Bone marrow (tissue), 2 donors: ENCODE results near the gene ZBTB7C.
A peak's percentile ranks its signal among the peaks of the same experiment; 100 is the strongest.

Experiments
- DNase-seq, 2 donors: peaks; one replicate each; lab custom pipeline; 2025; lab: John Stamatoyannopoulos, UW

Gene ZBTB7C

DNA sequence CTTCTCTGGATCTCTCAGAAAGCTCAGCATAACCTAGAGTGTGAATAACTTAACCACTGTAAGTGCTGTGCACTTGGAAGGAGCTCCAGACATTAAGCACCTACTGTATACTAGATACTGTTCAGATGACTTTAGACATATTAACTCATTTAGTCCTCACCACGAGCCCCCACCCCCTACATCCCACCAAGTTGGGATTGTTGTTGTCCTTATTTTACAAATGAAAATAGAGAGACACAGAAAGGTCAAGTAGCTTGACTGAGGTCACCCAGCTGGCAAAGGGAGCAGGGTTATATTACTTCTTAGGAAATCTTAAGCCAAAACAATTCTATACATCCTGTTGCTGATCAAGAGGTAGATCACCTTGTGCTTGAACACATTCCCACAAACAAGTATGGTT, 244.5 kb downstream of the ZBTB7C start:
- no peak for DNase-seq

DNA sequence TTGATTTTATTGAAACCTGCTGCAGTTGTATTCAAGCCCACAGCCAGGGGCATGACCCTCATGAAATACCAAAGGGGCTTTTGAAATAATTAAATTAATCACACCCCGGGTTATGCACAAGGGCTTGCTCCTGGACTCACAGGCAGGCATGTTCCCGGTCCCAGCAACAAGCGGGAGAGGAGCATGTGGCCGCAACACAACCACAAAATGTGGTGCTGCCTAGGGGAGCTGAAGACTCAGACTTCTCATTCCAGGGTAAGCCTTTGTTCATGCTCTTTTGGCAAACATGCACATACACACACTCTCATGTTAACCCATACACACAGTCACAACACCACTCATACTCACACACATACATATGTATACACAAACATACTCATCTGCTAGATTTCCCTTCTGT, 245.1 kb downstream of the ZBTB7C start:
- DNase-seq, result no peak

DNA sequence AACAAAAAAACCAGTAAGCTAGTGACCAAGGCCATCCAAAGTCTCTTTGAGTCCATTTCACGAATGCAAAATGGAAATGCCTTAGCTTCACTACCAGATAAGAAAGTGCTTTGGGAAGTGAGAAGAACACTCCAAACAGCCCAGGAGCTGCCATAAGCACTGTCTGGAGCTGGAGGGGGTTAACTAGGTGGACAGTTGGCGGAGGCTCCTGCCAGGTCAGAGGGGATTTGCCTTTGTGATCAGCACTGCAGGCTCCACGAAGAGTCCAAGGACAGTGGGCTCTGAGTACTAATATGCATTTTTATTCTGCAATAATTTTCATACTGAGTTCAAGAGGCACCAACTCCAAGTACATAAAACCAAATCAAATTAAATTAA, 245.5 kb downstream of the ZBTB7C start:
- DNase-seq, result no peak

DNA sequence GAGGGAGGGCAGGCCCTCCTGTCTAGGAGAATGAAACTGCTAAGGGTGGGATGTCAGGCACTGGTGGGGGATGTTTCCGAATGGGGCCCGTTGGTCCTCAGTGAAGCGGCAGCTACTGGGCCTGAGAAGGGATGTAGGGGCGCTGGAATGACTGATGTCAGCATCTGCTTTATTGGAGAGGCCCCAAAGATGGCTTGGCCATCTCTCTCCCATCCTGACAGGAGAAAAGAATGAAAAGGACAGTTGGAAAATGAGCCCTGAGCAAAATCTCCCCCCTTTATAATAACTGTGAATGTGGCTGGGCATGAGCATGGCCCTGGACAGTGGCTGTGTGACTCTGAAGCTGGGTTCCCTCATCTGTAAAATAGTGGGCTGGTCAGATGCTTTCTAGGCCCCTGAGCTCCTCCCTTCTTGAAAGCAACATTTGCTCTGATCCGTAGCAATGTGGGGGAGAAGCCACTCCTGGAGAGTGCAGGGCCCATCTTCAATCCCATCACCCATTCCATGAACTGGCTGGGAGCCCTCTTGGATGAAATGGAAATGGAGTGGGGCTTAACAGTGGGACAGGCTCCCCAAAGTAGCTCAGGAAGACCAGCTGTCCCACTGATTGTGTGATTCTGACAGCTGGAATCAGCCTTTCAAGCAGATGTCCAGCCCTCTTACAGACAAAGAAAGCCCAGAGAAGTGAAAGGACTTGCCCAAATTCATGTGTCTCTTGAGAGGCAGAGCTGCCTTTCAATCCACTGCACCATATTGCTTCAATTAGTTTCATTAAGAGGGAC, 246.0 kb downstream of the ZBTB7C start:
- no peak for DNase-seq

DNA sequence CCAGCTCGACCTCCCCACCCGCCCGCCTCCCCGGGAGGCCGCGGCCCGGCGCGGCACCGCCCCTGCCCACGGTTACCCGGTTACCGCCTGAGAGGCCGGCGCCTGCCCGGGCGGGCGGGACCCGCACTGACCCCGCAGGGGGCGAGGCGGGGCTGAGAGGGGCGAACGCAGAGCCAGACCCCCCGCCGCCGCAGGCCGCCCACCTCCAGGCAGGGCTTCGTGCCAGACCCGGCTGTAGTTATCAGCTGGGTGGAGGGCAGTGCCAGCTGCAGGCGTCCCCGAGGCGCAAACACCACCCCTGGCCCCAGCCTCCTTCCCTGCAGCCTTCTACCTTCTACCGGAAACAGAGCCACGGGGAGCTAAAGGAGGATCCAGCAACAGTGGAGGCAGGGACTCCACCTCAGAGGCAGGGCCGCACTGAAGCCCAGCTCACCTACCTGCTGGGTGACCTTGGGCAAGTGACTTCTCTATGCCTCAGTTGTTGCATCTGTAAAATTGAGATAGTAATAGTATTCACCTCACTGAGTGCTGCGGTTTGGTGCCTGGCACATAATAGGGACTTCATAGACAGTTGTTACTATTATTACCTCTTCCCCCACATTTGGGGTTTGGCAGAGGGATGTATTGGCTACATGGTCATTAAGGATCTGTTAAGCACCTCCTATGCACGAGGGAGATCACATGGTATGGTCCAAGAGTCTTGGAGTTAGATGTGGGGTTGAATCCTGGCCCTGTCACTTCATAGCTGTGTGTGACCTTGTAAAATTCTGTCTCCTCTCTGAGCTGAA, 247.1 kb downstream of the ZBTB7C start:
- no peak for DNase-seq

DNA sequence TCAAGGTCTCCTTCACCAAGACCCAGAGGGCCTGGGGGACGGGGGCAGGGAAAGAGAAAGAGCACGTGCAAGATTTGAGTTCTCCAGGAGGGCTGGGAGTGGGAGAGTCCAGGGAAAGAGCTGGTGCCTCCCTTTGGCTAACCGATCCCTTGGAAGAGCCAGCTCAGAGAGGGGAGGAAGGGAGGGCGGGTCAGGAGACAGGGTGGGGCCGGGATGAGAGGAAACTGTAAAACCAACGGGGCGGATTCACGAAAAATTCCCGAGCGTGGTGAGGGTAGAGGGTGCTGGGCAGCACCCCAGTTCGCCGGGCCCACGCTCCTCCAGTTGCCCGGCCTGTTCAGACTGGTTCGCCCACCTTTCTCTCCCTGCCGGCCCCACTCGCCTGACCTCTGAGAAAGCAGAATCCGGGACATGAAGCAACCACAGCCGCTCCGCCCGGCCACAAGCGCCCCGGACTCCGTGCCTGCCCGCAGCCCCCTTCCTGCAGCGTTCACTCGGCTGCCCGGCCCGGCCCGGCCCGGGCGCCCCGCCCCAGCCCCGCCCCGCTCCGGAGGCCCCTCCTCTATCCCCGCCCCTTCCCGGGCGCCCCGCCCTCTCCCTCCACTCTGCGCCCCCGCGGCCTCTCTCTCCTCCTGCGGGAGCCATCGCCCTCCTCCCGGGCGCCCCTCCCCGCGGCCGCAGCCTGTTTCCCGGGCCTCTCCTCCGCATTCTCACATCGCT, 247.8 kb downstream of the ZBTB7C start:
- peak in 1 of 2 donors; percentile 46 for DNase-seq

DNA sequence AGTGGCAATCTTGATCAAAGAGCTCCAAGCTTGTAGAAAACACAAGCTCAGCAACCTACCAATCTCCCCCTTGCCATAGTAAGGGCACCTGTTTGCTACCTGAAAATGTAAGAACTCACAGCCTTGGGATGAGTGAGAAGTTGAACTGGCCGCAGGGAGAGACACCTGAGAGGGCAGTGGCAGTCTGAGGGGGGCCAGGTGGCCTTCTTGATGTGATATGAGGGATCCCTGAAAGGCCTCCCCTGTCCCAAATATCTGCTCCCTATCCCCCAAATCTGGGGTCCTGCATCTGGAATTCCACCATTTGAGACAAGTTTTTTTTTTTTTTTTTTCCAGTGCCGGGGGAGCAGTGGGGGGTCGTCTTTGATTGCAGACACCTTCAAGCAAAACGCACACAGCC, 248.6 kb downstream of the ZBTB7C start:
- DNase-seq, result no peak

DNA sequence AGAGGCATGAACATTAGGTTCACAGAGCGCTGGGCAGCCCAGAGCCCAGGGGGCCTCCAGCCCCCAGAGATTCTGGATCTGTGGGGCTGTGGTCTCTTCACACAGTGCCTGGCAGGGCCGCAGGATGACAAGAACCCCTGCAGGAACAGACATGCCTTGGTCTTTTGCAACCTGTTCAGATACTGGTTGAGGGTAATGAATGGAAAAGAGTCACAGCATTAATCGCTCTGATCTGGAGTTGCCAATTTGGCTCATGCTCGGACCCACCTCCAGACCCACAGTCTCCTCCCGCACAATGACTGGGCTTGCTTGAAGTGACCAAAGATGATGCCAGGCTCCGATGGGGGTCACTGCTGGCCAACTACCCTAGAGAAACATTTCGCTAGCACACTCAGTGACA, 249.4 kb downstream of the ZBTB7C start:
- DNase-seq, result no peak

DNA sequence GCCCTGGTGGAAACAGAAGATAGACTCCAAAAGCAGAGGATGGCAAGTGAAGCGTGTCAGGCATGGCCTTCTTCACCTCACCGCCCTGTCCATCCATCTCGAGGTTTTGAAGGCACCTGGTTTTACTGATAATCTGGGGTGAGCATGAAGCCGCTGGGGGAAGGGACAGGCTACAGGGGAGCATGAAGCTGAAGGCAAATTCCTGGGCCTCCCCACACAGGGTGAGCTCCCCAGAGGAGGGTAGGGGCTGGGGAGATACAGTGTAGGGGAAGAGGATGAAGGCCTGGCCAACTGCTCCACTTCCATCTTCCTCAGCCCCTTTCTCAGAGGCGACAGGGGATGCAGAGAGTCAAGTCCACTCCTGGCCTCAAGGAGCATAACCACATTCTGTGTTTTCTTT, 250.5 kb downstream of the ZBTB7C start:
- DNase-seq, result no peak

DNA sequence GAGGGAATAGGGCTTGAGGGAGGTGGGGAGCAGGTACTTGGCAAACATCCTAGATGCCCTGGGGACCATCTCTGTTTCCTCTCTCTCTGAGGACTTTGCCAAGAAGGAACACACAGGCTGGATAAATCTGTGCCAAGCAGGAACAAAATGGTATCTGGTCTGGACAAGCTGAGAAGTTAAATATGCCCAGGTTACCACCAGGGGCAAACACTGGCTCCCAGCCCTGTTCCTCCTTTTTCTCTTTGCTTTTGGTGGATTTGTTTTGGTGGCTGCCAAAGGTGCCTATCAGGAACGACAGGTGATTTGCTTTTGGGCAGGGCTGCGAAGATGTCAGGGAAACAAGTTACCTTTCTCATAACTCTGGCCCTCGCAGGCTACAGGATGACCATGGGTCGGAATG, 251.2 kb downstream of the ZBTB7C start:
- DNase-seq, result no peak

DNA sequence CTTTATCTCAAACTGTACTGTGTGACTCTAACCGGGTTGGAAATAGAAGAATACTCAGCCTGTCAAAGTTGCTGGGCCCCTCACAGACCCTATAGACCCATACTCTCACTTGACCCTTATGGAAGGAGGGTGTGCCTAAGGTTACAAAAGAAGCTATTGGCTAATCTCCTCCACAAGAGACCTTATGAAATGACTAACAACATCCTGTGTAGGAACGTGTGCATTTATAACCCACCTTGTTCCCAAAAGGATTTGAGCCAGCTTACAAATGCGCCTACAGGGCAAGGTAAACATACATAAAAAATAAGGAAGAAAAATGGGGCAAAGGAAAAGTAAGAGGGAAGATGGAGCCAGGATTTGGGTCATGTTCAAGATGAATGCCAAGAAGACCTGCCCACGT, 253.3 kb downstream of the ZBTB7C start:
- DNase-seq, result no peak

DNA sequence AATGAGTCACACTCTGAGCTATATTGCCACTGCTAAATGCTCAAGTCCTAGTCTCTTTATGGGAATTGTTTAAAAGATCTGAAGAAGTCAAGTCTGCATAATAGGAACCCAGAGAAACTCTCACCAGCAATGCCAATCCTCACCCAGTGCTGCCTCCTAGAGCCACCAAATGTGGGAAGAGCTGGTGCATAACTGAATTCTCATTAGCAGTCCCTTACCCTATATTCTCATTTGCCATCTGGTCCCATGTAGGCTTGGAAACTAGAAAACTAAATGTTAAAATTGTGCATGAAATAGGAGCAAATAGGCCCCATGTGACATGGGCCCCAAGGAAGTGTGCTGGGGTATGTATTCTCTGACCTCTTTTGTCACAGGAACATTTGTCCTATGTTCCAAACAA, 254.4 kb downstream of the ZBTB7C start:
- DNase-seq, result no peak

DNA sequence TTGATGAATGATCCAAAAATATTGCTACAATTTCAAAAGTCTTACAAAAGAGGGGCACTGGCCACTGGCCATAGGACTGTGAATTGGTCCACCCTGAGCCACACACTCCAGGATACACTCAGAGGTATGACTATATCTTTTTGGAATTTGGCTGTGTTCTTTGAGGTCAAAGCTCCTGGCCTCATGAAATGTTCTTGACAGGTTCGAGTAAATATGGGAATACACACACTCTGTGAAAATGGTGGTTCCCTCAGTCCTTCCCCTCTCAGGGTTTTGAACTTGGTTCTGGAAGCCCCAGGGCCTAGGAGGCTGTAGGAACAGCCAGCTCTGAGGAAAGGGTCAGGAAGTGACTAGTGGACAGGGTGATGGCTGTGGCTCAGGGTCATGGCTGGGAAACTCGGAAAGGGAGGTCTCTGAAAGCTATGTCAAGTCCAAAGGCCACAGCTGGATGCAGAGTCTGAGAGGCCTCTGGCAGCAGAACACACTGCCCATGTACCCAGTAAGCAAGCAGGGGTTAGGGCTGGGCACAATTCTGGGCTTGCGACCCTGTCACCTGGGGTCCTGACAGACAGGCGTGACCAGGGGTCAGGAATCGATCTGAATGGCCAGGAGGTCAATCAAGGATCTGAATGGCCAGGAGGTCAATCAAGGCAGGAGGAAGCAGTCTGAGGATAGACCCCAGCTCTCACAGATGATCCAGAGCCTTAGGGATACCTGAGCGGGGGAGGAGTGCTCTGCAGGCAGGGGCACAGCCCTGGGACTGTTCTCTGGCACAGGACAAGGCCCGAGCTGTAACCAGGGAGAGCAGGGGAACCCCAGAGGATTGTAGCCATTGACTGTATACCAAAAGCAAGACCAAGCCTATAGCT, 255.3 kb downstream of the ZBTB7C start:
- DNase-seq, result no peak

DNA sequence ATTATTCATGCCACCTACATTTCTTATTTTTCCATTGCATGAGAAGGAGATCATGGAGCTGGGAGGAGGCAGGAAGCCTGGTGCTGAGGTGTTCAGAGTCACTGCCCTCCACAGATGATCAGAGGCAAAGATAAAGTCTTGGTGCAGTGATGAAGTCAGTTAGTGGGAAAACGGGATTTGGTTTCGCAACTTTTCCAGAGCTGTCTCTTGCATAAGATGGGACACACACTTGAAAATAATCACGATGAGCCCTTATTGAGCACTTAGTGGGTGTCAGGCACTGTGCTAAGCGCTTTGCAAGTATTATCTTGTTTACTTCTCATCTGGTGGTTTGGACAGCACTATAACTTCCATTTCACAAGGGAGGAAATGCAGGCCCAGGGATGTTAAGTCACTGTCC, 256.6 kb downstream of the ZBTB7C start:
- no peak for DNase-seq

DNA sequence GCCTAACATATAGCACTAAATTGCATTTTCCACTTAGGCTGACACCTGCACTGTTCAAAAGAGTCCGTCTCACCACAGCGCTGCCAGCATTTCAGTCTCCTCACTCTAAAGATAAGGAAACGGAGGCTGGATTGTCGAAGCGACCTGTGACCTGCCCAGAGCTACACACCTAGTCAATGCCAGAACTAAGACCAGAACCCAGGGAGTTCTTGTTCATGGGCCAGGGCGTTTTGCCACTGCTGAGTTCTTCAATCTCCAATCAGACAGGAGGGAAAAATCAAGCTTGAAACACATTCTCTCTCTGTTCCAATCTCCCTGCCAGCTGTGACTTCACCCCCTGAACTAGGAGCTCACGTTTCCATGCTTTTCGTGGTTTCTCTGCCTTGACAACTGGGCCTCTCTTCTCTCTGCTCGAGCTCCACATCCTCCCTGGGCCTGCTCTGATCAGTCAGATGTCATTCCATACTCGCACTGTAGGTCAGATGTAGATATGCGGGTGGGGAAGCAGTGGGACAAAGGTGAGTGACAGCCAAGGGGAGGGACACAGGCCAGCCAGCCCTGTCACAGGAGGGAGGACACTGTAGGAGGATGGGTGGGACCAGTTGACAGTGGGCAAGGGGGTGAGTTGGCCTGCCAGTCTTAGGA, 257.6 kb downstream of the ZBTB7C start:
- no peak for DNase-seq

DNA sequence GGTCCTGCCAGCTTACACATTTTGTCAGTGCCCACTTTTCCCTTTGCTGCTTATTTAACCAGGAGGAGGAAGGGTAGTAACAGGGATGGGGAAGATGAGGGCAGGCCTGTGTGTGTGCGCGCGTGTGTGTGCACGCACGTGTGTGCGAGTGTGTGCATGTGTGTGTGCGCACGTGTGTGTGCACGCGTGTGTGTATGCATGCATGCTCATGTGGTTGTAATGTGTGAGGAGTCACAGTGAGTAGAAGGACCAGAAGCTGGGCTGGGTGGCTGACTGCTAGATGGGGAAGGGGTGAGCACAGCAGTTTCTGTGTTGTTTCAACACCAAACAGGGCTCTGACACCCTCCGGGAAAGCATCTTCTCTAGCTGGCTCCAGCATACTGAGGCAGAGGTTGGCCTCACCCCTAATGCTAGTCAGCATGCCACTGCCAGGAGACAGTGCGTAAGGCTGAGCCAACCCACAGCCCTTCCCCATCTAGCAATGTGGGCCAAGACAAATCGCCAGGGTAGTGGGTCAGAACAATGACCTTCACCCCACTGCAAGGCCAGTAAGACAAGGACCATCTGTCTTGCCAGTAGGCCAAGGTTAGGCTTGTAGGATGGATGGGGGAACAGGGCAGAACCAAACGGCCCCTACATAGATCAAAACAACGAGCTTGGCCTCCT, 260.0 kb downstream of the ZBTB7C start:
- DNase-seq, result no peak

DNA sequence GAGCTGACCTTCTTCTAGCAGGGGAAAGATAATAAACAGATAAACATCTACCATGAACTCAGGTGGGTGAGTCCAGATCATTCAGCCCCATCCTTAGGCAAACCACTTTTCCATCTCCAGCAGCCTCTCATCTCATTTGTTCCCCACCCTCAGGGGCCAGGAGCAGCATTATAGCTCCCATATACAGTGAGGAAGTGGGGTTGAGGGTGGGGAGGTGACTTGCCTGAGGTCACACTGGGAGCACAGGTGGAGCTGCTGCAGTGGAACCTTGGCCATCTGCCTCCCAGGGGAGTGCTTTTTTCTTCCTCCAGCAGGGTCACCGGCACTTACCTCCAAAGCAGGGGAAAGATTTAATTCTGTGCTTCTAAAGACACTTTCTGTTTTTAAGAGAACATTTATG, 266.2 kb downstream of the ZBTB7C start:
- DNase-seq, result no peak

DNA sequence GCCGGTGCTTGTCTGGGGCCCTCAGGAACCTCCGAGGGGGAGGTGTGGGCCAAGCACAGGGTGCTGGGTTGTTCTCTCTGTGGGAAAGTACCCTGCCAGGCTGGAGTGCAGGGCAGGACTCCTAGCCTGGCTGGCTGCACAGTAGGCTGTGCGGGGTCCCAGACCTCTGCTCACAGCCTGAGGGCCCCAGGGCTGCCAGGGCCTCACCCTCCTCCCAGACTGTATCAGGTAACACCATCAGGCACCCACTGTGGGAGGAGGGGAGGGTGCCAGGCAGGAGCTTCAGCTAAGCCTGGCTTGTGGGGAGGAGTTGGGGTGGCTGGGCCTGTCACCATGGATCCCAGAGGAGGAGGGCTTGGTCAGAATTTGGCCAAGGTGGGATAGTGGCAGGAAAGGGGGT, 266.8 kb downstream of the ZBTB7C start:
- no peak for DNase-seq

DNA sequence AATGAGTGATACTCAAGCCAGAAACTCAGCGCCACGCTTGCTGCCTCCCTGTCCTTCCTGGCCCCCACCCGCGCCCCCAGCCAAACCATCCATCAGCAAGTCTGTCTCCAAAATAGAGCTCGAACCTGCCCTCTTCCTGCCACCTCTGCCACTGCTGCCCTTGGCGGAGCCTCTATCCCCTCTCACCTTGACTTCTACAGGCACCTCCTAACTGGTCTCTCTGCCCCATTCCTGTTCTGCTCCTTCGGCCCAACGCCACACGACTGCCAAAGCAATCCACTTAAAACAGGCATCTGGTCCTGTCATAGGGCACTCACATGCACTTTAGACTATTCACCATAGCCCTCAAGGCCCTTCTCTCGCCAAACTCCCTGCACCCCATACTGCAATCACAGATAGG, 268.5 kb downstream of the ZBTB7C start:
- DNase-seq, result no peak

DNA sequence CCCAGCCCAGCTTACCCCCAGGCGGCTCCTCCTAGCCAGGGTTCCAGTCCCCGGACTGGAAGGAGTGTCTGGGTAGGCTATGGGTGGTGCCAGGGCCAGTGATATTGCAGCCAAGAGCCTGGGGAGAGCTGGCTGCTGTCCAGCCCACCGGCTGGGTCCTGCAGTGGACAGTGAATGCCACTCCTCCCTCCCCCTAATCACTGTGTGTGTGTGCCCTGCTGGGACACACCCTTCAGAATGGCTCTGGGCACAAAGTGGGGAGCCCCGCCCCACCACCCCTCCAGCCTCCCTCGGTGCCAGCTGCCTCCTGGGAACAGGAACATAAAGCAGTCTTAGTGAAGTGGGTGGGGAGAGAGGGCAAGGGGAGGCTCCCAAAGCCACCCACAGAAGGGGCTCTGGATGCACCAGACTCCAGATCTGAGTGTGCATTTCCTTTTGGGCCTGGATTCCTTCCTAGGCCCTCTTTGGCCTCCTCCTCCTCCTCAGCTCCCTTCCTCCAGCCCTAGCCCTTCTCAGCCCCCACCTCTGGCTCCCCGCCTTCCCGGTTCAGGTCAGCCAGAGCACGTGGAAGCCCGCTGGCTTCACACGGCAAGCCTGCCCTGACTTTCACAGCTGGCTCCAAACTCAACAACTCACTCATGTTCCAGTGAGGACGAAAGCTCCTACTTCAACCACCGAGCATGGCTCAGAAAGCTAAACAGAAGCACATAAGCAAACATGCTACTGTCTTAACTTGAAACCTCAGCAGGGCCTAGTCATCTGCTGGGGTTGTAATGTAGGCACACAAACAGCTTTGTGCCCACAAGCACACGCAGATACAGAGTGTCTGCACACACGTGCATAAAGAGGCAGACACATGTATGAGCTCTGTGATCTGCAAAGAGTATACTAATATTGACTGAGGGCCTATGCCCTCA, 269.5 kb downstream of the ZBTB7C start:
- DNase-seq, result no peak
